ENCODE results near the gene SLC26A6. TPM values are rescaled to one million over a fixed set of nuclear protein-coding genes. Genes with fewer than 3 reads are reported as not detected.

The SLC26A6 gene
- polyA plus RNA-seq, 1 donor from 2014 or later, result 23.6 TPM

DNA sequence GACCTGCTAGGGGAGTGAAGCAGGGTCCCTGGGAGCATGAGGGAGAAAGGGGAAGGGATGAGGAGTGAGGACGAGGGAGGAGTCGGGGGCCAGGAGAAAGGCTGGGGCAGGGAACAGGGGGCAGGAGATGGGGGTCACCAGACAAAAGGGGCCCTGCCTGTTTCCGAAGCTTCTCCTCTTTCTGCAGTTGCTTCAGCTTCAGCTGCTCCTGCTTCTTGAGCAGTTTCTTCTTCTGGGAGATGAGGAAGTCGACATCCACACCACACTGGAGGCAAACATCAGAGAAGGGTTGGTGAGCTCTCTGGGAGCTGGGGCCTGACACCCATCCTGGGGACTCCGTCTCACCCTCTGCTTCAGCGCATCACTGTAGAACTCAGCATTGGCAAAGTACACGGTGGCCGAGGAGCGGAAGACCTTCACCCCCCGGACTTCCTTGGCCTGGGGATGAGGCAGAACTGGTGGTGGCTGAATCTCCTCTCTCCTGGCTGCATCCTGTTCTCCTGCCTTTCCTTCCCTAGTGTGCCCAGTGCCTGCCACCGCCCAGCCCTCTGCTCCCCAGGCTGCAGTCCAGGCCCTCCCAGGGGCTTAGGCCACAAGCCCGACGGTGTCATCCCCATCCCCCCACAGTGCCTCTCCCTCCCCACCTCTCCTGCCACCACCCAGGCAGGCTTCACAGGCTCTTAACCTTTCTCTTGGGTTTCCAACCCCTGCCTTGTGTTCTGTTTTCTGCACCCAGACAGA, 6.8 kb downstream of the SLC26A6 start:
- Histone ChIP-seq H3K79me2 (replicated peaks; ENCODE audit: insufficient read depth, low read length) (no peaks in the 10 kb centered on the region), H2AFZ (ENCODE audit: low read depth, low read length) (no peak overlapping the region)

DNA sequence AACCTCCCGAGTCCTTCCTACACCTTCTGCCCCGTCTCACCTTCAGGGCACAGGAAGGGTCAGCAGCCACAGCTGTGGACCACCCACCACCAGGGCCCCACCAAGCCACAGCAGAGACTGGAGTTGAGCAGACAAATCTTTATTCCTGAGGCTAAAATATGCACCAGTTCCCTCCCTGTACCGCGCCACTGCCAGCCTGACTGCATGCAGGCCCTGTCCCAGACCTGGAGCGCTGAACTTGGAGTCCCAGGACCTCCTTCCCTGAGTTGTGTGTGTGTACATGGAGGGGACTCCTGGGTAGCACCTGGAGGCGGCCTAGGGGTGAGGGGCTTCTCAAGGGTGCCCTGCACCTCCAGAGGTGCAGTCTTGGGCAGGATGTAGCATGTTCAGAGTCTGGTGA, 9.7 kb downstream of the SLC26A6 start:
- no peaks in the 10 kb centered on the region for H3K9me3 ChIP-seq (ENCODE audit: low read length)
- no peaks in the 10 kb centered on the region for H3F3A ChIP-seq (ENCODE audit: insufficient read depth, low read length, poor library complexity, severe bottlenecking)
- no peaks in the 10 kb centered on the region for H3K9me2 ChIP-seq (ENCODE audit: insufficient read depth, low read length)
- H2AFZ ChIP-seq (ENCODE audit: low read depth, low read length), result no peak overlapping the region
- TF ChIP-seq EP300 (conservative IDR thresholded peaks at IDR 0.05; ENCODE audit: poor library complexity, severe bottlenecking), result no peak
- no peaks in the 10 kb centered on the region for H4K20me1 ChIP-seq (ENCODE audit: insufficient read depth)
- H3K27ac ChIP-seq (ENCODE audit: low read length), result no peak overlapping the region
- no peaks in the 10 kb centered on the region for H3K79me2 ChIP-seq (replicated peaks; ENCODE audit: insufficient read depth, low read length)
- H3K4me3 ChIP-seq (ENCODE audit: low read length), result no peak overlapping the region
- H3K36me3 ChIP-seq (ENCODE audit: insufficient read depth, low read length), result no peaks in the 10 kb centered on the region
- H3K4me2 ChIP-seq (ENCODE audit: low read length), result no peak overlapping the region
- H3K9ac ChIP-seq (ENCODE audit: low read length), result no peak overlapping the region
- H3K27me3 ChIP-seq (ENCODE audit: insufficient read depth, low read depth, low read length), result no peaks in the 10 kb centered on the region

More for the DNA sequence above, 6.8 kb downstream of the SLC26A6 start:
- no peak overlapping the region for H3K4me2 ChIP-seq (ENCODE audit: low read length)
- no peak for TF ChIP-seq SMC3 (conservative IDR thresholded peaks at IDR 0.05; ENCODE audit: poor library complexity)
- TF ChIP-seq, protein P1, sequence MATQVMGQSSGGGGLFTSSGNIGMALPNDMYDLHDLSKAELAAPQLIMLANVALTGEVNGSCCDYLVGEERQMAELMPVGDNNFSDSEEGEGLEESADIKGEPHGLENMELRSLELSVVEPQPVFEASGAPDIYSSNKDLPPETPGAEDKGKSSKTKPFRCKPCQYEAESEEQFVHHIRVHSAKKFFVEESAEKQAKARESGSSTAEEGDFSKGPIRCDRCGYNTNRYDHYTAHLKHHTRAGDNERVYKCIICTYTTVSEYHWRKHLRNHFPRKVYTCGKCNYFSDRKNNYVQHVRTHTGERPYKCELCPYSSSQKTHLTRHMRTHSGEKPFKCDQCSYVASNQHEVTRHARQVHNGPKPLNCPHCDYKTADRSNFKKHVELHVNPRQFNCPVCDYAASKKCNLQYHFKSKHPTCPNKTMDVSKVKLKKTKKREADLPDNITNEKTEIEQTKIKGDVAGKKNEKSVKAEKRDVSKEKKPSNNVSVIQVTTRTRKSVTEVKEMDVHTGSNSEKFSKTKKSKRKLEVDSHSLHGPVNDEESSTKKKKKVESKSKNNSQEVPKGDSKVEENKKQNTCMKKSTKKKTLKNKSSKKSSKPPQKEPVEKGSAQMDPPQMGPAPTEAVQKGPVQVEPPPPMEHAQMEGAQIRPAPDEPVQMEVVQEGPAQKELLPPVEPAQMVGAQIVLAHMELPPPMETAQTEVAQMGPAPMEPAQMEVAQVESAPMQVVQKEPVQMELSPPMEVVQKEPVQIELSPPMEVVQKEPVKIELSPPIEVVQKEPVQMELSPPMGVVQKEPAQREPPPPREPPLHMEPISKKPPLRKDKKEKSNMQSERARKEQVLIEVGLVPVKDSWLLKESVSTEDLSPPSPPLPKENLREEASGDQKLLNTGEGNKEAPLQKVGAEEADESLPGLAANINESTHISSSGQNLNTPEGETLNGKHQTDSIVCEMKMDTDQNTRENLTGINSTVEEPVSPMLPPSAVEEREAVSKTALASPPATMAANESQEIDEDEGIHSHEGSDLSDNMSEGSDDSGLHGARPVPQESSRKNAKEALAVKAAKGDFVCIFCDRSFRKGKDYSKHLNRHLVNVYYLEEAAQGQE (IDR thresholded peaks at IDR 0.05; ENCODE audit: borderline replicate concordance), result no peak
- TF ChIP-seq TAF1 (IDR thresholded peaks at IDR 0.05; ENCODE audit: low read depth), result no peak
- no peak for TF ChIP-seq POLR2AphosphoS5 (IDR thresholded peaks at IDR 0.05)
- TF ChIP-seq CTCF (IDR thresholded peaks at IDR 0.05; ENCODE audit: poor library complexity, severe bottlenecking), result no peak
- TF ChIP-seq EZH2 (IDR thresholded peaks at IDR 0.05; ENCODE audit: borderline replicate concordance, insufficient read depth, low read length, poor library complexity, severe bottlenecking), result no peak
- TF ChIP-seq RAD21 (conservative IDR thresholded peaks at IDR 0.05), result no peak
- TF ChIP-seq MXI1 (conservative IDR thresholded peaks at IDR 0.05; ENCODE audit: poor library complexity, severe bottlenecking), result no peak
- no peak for TF ChIP-seq EP300 (conservative IDR thresholded peaks at IDR 0.05; ENCODE audit: poor library complexity, severe bottlenecking)
- H3K9ac ChIP-seq (ENCODE audit: low read length), result no peak overlapping the region
- no peak overlapping the region for H3K4me3 ChIP-seq (ENCODE audit: low read length)
- H3K9me3 ChIP-seq (ENCODE audit: low read length), result no peaks in the 10 kb centered on the region
- no peaks in the 10 kb centered on the region for H4K20me1 ChIP-seq (ENCODE audit: insufficient read depth)
- H3K27ac ChIP-seq (ENCODE audit: low read length), result no peak overlapping the region
- no peaks in the 10 kb centered on the region for H3K9me2 ChIP-seq (ENCODE audit: insufficient read depth, low read length)
- H3K36me3 ChIP-seq (ENCODE audit: insufficient read depth, low read length), result no peaks in the 10 kb centered on the region
- no peaks in the 10 kb centered on the region for H3K27me3 ChIP-seq (ENCODE audit: insufficient read depth, low read depth, low read length)
- H3F3A ChIP-seq (ENCODE audit: insufficient read depth, low read length, poor library complexity, severe bottlenecking), result no peaks in the 10 kb centered on the region
